PC-9 (cell line): Measurements from ENCODE around the gene ROBO1.

Experiments used
- EZH2 ChIP-seq: fragments of 200-600 bp; sonication (generic); IDR thresholded peaks from 2 replicates; pipeline ENCODE4 v1.8.0; 2017; ENCODE audit warnings: antibody characterized with exemption, low read depth
- TF ChIP-seq, protein P1 (sequence below): fragments of 200-600 bp; sonication (generic); conservative IDR thresholded peaks from 2 replicates; pipeline ENCODE4 v1.6.1; 2017; ENCODE audit warnings: mixed run types, antibody characterized with exemption, mild to moderate bottlenecking, moderate library complexity

DNA sequence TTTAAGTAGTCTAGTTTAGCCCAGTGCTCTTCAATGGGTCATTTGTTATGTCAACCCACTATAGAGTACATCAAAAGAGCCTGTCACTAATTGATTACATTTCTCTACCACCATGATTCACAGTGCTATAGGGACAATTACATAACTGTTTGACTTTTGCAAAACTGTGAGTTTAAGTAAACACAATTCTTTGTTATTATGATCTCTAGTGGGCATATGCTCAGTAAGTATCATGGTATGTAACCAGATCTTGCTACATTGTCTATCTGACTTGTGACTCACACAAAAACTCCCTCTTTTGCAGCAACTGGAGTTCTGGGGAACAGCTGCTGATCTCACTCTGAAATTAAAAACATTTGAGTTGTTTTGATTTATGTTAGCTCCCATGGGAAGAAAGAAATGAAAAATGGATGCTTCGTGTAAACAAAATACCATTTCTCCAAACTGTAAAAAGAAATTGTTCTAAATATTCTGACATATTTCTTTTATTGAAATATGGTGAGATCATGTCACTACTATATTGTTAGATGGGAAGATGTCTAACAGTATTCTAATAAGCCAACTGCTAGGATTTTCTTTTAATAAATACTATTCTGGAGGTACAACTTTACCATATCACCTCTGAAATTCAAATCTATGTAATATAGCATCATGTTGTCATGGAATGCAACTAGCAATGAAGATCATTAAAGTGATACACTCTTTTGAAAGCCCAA, 470.4 kb downstream of the ROBO1 start:
- TF ChIP-seq, protein P1, sequence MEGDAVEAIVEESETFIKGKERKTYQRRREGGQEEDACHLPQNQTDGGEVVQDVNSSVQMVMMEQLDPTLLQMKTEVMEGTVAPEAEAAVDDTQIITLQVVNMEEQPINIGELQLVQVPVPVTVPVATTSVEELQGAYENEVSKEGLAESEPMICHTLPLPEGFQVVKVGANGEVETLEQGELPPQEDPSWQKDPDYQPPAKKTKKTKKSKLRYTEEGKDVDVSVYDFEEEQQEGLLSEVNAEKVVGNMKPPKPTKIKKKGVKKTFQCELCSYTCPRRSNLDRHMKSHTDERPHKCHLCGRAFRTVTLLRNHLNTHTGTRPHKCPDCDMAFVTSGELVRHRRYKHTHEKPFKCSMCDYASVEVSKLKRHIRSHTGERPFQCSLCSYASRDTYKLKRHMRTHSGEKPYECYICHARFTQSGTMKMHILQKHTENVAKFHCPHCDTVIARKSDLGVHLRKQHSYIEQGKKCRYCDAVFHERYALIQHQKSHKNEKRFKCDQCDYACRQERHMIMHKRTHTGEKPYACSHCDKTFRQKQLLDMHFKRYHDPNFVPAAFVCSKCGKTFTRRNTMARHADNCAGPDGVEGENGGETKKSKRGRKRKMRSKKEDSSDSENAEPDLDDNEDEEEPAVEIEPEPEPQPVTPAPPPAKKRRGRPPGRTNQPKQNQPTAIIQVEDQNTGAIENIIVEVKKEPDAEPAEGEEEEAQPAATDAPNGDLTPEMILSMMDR = no peak
- no peak for TF ChIP-seq EZH2
